GM12873 (cell line): ENCODE results near the gene CCDC158.

ENCODE experiments used
- TF ChIP-seq, protein P1 (sequence below): IDR thresholded peaks from 2 replicates; pipeline ENCODE4 v1.5.1; 2012; ENCODE audit warnings: low read depth, mild to moderate bottlenecking, moderate library complexity, low read length, control low read depth; ENCODE audit not compliant: insufficient read depth; ENCODE audit errors: missing control alignments

CCDC158 gene

GRCh38 chr4:76429636-76430035, 8.7 kb upstream of the CCDC158 start:
- TF ChIP-seq, protein P1, sequence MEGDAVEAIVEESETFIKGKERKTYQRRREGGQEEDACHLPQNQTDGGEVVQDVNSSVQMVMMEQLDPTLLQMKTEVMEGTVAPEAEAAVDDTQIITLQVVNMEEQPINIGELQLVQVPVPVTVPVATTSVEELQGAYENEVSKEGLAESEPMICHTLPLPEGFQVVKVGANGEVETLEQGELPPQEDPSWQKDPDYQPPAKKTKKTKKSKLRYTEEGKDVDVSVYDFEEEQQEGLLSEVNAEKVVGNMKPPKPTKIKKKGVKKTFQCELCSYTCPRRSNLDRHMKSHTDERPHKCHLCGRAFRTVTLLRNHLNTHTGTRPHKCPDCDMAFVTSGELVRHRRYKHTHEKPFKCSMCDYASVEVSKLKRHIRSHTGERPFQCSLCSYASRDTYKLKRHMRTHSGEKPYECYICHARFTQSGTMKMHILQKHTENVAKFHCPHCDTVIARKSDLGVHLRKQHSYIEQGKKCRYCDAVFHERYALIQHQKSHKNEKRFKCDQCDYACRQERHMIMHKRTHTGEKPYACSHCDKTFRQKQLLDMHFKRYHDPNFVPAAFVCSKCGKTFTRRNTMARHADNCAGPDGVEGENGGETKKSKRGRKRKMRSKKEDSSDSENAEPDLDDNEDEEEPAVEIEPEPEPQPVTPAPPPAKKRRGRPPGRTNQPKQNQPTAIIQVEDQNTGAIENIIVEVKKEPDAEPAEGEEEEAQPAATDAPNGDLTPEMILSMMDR = no peak

DNA sequence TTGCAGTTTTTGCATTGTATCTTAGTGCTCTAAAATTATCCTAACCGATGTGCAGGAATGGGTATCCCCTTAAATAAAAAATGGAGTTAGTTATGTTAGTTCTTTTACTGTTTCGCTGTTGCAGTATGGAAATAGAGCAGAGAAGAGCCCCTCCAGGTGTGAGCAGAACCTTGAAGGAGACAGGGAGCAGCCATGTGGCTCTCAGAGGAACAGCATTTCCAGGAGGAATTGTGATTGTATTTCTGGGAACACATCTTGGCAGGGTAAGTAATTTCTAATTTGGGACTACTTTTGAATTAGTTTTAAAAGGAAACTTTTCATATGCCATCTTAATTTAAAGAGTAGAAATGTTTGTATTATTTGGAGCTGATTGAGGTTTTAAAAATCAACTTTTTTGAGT, 5.3 kb upstream of the CCDC158 start:
- TF ChIP-seq, protein P1 = no peak

DNA sequence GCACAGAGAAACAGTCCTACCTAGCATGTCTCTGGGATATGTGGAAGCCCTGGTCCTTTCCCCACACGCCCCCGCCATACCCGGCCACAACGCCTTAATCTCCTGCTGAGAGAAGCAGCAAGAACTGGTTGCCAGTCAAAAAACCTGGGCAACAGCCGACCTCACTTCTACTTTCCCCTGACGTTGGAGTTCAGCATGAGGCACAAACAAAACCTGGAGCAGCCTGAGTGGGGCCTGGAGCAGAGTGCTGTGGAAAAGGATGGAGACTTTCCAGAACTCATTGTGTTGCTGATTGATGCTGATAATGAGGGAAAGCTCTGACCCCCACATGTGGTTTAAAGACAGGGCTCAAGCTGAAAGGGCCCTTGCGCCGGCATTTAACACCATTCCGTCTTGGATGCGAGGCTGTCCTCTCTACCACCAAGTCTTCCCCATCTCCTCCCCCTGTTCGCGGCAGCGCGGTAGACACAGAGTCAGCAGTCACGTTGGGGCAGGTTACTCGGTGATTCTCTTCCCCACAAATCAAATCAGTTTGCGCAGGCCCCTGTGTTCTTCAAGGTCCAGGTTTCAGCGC, 666 bp downstream of the CCDC158 start:
- TF ChIP-seq, protein P1 = no peak

GRCh38 chr4:76410636-76411035, 10.3 kb downstream of the CCDC158 start:
- TF ChIP-seq, protein P1 = no peak

DNA sequence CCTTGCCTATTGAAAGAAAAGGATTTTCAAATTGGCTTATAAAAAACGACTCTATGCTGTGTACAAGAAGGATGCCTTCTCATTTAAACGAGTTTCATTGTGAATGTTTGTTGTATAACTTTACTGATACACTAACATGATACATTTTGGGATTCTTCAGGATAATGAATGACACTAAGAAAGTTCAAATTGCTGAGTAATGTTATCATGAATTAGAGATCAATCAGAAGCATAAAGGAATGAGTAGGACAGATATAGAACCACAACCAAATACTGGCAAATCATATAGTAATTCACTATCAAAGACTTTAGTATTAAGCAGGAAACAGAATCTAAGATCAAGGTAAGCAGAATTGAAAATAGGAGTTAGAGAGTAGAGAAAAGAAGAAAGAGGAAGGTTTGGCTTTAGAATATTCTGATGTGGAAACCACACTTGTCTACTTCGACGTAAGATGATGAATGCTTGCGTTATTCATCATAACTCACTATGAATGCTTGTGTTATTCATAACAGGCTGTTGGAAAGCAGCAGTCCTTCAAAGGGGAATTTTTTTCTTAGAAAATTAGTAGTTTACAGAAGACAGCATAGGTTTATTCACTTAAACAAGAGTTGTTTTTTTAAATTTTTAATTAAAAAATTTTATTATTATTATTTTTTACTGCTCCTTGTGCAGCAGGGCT, 13.4 kb downstream of the CCDC158 start:
- TF ChIP-seq, protein P1 = no peak

- TF ChIP-seq, protein P1 = no peak
These were observed 14.9 kb downstream of the CCDC158 start for GRCh38 chr4:76406081-76406480.

- TF ChIP-seq, protein P1 = no peak
These were observed 19.3 kb downstream of the CCDC158 start for GRCh38 chr4:76401654-76402053.
